Ovary (tissue), 9 donors: ENCODE results near the gene LARGE1. TPM values are rescaled to one million over a fixed set of nuclear protein-coding genes. Genes with fewer than 3 reads are reported as not detected.

Experiments
- DNase-seq, 5 donors: peaks; one replicate each; pipeline ENCODE4 v3.0.0-alpha.2; 2019 to 2020
- H3K27ac ChIP-seq, 2 donors: fragments of 200-600 bp; one replicate each; pipeline versions ENCODE4 v1.5.1 to v1.8.0; 2019 to 2022
- H3K27me3 ChIP-seq: fragments of 200-600 bp; one replicate; pipeline ENCODE4 v1.8.0; 2022
- H3K36me3 ChIP-seq: fragments of 200-600 bp; sonication (generic); one replicate; pipeline ENCODE4 v1.5.1; 2019
- H3K4me1 ChIP-seq: one replicate; pipeline ENCODE4 v1.8.1; 2013; ENCODE audit warnings: mild to moderate bottlenecking, moderate library complexity; ENCODE audit not compliant: insufficient read depth
- H3K4me3 ChIP-seq: fragments of 200-600 bp; sonication (generic); one replicate; pipeline ENCODE4 v1.5.1; 2017
- H3K9me3 ChIP-seq, 2 donors: fragments of 200-600 bp in 1 of 2; sonication (generic) in 1 of 2; one replicate each; pipeline versions ENCODE4 v1.5.1 to v1.8.1; 2013 to 2019; ENCODE audit warnings: mild to moderate bottlenecking in 1 of 2, moderate library complexity in 1 of 2
- CTCF ChIP-seq, 3 donors: fragments of 450-650 bp in 2 of 3; fragments of 200-600 bp in 1 of 3; IDR thresholded peaks; one replicate each; pipeline versions ENCODE4 v1.5.1 to v1.8.0; 2016 to 2022; ENCODE audit warnings: antibody characterized with exemption in 3 of 3, mild to moderate bottlenecking in 1 of 3
- EP300 ChIP-seq: sonication (generic); formaldehyde crosslinking; IDR thresholded peaks from one replicate; pipeline ENCODE4 v1.6.1; 2017; ENCODE audit warnings: antibody characterized with exemption
- POLR2A ChIP-seq: fragments of 450-650 bp; IDR thresholded peaks from one replicate; pipeline ENCODE4 v1.6.1; 2017; ENCODE audit warnings: antibody characterized with exemption, mild to moderate bottlenecking, moderate library complexity
- WGBS, 3 donors: extraction: QIAGEN DNeasy Blood & Tissue Kit in 1 of 3; methylation state at CpG; one replicate each; pipeline versions ENCODE4 v1.1.5 to v1.1.7; 2013 to 2017; 5-methylcytosine and 5-hydroxymethylcytosine counted together
- intact Hi-C, 4 donors: fragments of 100-400 bp; cut with DNase I; formaldehyde crosslinking; loops; one replicate each; pipeline versions ENCODE4 v1.11.0 to v1.15.1; 2022 to 2023
- polyA plus RNA-seq, 2 donors: library from polyadenylated mRNA; stranded (reverse); fragments of 200-250 nt in 1 of 2; fragments of 350-450 nt in 1 of 2; fragmentation: Illumina TruSeq in 1 of 2; extraction: RNeasy Lipid Tissue Mini Kit (QIAGEN cat#74804) in 1 of 2; gene quantifications; one replicate each; pipeline ENCODE4 v1.2.3, GENCODE V29; 2013 to 2014
- total RNA-seq, 7 donors: library from RNA; depleted of rRNA in 2 of 7; stranded (reverse); fragments of >200 nt in 2 of 7; fragmentation: NEBNext Ultra II Directional in 3 of 7; extraction: Animal tissue kit (Norgen Biotek cat#: 25700) in 3 of 7; gene quantifications; one replicate each; pipeline versions ENCODE4 v1.1.0 to v1.2.4, GENCODE V29; 2016 to 2023
- donor health status: DM: no; HTN: no; CAD: no; lungs with moderate emphysema.
- donor health status: DM: no; HTN: no; CAD: no.
- donor health status: Bipolar disorder and iron deficiency.
- donor health status: DM: yes; HTN: yes; CAD: no.
- donor health status: DM: no; HTN: no; CAD: no.
- donor health status: DM: yes; HTN: yes; CAD: no.

LARGE1 gene
- total and polyA plus RNA-seq, 9 donors = 13.4 to 67.6 (median 36.8) TPM

GRCh38 chr22:33722816-33723215 lies 197.5 kb downstream of the LARGE1 start:
- Histone ChIP-seq H3K36me3 (no peaks in the 10 kb centered on the region), H3K27me3 (no peaks in the 10 kb centered on the region), H3K4me1 (peaks cover 2% of the 10 kb centered on the region), H3K27ac (no peak overlapping the region), H3K9me3 (no peaks in the 10 kb centered on the region), H3K4me3 (no peak overlapping the region)
- no peak for TF ChIP-seq EP300
- TF ChIP-seq POLR2A = no peak
- no peak for TF ChIP-seq CTCF (IDR thresholded peaks at IDR 0.05)
- no peak for DNase-seq
- intact Hi-C loops = no loop called here
- WGBS, 3 donors = 66 to 73% (median 73%) methylated on average over 9 of the region's 9 CpGs

GRCh38 chr22:33720166-33720878 lies 200.0 kb downstream of the LARGE1 start:
- H3K9me3 ChIP-seq = no peaks in the 10 kb centered on the region
- intact Hi-C loops = no loop called here
- TF ChIP-seq POLR2A (no peak), EP300 (no peak), CTCF (IDR thresholded peaks at IDR 0.05) (no peak)
- no peaks in the 10 kb centered on the region for H3K36me3 ChIP-seq
- H3K27ac ChIP-seq = no peak overlapping the region
- no peak for DNase-seq
- no peaks in the 10 kb centered on the region for H3K27me3 ChIP-seq
- H3K4me3 ChIP-seq = no peak overlapping the region
- WGBS, 3 donors = 85 to 91% (median 91%) methylated on average over 9 of the region's 9 CpGs
- H3K4me1 ChIP-seq = no peaks in the 10 kb centered on the region

GRCh38 chr22:33717694-33718396 lies 202.4 kb downstream of the LARGE1 start:
- Histone ChIP-seq H3K4me1 (no peaks in the 10 kb centered on the region), H3K9me3 (no peaks in the 10 kb centered on the region), H3K36me3 (no peaks in the 10 kb centered on the region), H3K27ac (no peak overlapping the region), H3K4me3 (no peak overlapping the region), H3K27me3 (no peaks in the 10 kb centered on the region)
- WGBS, 3 donors = 89 to 91% (median 90%) methylated on average over 5 of the region's 5 CpGs
- no peak for DNase-seq
- intact Hi-C loops = no loop called here
- TF ChIP-seq POLR2A (no peak), EP300 (no peak), CTCF (IDR thresholded peaks at IDR 0.05) (no peak)

GRCh38 chr22:33715237-33715985 lies 204.9 kb downstream of the LARGE1 start:
- Histone ChIP-seq H3K4me3 (no peak overlapping the region), H3K9me3 (no peaks in the 10 kb centered on the region)
- intact Hi-C loops = no loop called here

More at GRCh38 chr22:33715237-33715985, 204.9 kb downstream of the LARGE1 start:
- WGBS, 3 donors = 91 to 94% (median 93%) methylated on average over 9 of the region's 9 CpGs
- Histone ChIP-seq H3K27ac (no peak overlapping the region), H3K4me1 (no peaks in the 10 kb centered on the region), H3K36me3 (no peaks in the 10 kb centered on the region), H3K27me3 (no peaks in the 10 kb centered on the region)
- DNase-seq = no peak
- no peak for TF ChIP-seq POLR2A
- no peak for TF ChIP-seq CTCF (IDR thresholded peaks at IDR 0.05)
- no peak for TF ChIP-seq EP300
